Trophoblast cell (in vitro differentiated cells and primary cell): ENCODE measurements around the gene THSD4.

Source experiments
- DNase-seq, 2 donors: peaks; one replicate each; pipeline ENCODE4 v3.0.0-alpha.2; 2016
- H2AFZ ChIP-seq: 2 replicates; pipeline ENCODE4 v1.6.1; 2013; ENCODE audit warnings: low read length, moderate library complexity, mild to moderate bottlenecking; ENCODE audit not compliant: insufficient read depth, poor library complexity
- H2AK5ac ChIP-seq: 2 replicates; pipeline ENCODE4 v1.6.1; 2013; ENCODE audit warnings: mild to moderate bottlenecking, low read length
- H2BK120ac ChIP-seq: 2 replicates; pipeline ENCODE4 v1.6.1; 2013; ENCODE audit warnings: low read length, mild to moderate bottlenecking, moderate library complexity; ENCODE audit not compliant: insufficient read depth, poor library complexity
- H2BK12ac ChIP-seq: 2 replicates; pipeline ENCODE4 v1.6.1; 2013; ENCODE audit warnings: mild to moderate bottlenecking, low read length, moderate library complexity
- H2BK5ac ChIP-seq: 2 replicates; pipeline ENCODE4 v1.6.1; 2013; ENCODE audit warnings: low read length, low read depth, moderate library complexity, mild to moderate bottlenecking; ENCODE audit not compliant: poor library complexity
- H3K14ac ChIP-seq: 2 replicates; pipeline ENCODE4 v1.6.1; 2013; ENCODE audit warnings: mild to moderate bottlenecking, low read length
- H3K18ac ChIP-seq: 2 replicates; pipeline ENCODE4 v1.6.1; 2013; ENCODE audit warnings: mild to moderate bottlenecking, low read length
- H3K23ac ChIP-seq: 2 replicates; pipeline ENCODE4 v1.6.1; 2013; ENCODE audit warnings: low read length
- H3K27ac ChIP-seq: 2 replicates; pipeline ENCODE4 v1.5.1; 2013; ENCODE audit warnings: low read depth, mild to moderate bottlenecking, inconsistent platforms, low read length, moderate library complexity
- H3K27me3 ChIP-seq: 2 replicates; pipeline ENCODE4 v1.6.1; 2013; ENCODE audit warnings: inconsistent platforms, mild to moderate bottlenecking, low read length, moderate library complexity; ENCODE audit not compliant: insufficient read depth
- H3K36me3 ChIP-seq, 2 experiments: 1 replicate in 1 of 2; 2 replicates in 1 of 2; pipeline ENCODE4 v1.6.1; 2013; ENCODE audit warnings: low read length in 2 of 2, mild to moderate bottlenecking in 2 of 2, moderate library complexity in 1 of 2; ENCODE audit not compliant: insufficient read depth in 2 of 2, control insufficient read depth in 1 of 2
- H3K4ac ChIP-seq: 2 replicates; pipeline ENCODE4 v1.6.1; 2013; ENCODE audit warnings: low read depth, mild to moderate bottlenecking, low read length, moderate library complexity
- H3K4me1 ChIP-seq, 2 experiments: 1 replicate in 1 of 2; 2 replicates in 1 of 2; pipeline ENCODE4 v1.6.1; 2013; ENCODE audit warnings: low read length in 2 of 2, mild to moderate bottlenecking in 2 of 2, moderate library complexity in 1 of 2; ENCODE audit not compliant: insufficient read depth in 2 of 2, control insufficient read depth in 1 of 2
- H3K4me2 ChIP-seq: 2 replicates; pipeline ENCODE4 v1.6.1; 2013; ENCODE audit warnings: inconsistent platforms, mild to moderate bottlenecking, low read length, moderate library complexity
- H3K4me3 ChIP-seq: 2 replicates; pipeline ENCODE4 v1.5.1; 2013; ENCODE audit warnings: mild to moderate bottlenecking, low read depth, low read length, inconsistent platforms
- H3K79me1 ChIP-seq: one replicate; pipeline ENCODE4 v1.6.1; 2013; ENCODE audit warnings: low read length
- H3K79me2 ChIP-seq: 2 replicates; pipeline ENCODE4 v1.6.1; 2013; ENCODE audit warnings: low read length, mild to moderate bottlenecking; ENCODE audit not compliant: control insufficient read depth, insufficient read depth, poor library complexity
- H3K9ac ChIP-seq: 2 replicates; pipeline ENCODE4 v1.6.1; 2013; ENCODE audit warnings: mild to moderate bottlenecking, low read length
- H3K9me3 ChIP-seq: 2 replicates; pipeline ENCODE4 v1.6.1; 2013; ENCODE audit warnings: low read depth, mild to moderate bottlenecking, control low read depth, inconsistent platforms, low read length; ENCODE audit not compliant: insufficient read depth
- H4K12ac ChIP-seq: 2 replicates; pipeline ENCODE4 v1.6.1; 2013; ENCODE audit warnings: low read depth, mild to moderate bottlenecking, low read length, moderate library complexity
- H4K8ac ChIP-seq: 2 replicates; pipeline ENCODE4 v1.6.1; 2013; ENCODE audit warnings: low read depth, mild to moderate bottlenecking, low read length, moderate library complexity
- H4K91ac ChIP-seq: one replicate; pipeline ENCODE4 v1.6.1; 2013; ENCODE audit warnings: low read depth, mild to moderate bottlenecking, low read length, moderate library complexity
- WGBS: extraction: QIAGEN DNeasy Blood & Tissue Kit; methylation state at CpG from one replicate; pipeline ENCODE4 v1.1.7; 2013; ENCODE audit warnings: missing lambda C conversion rate; ENCODE audit not compliant: insufficient read length, insufficient coverage; ENCODE audit errors: extremely low coverage; 5-methylcytosine and 5-hydroxymethylcytosine counted together

THSD4 gene

GRCh38 chr15:71451130-71451529, 335.9 kb downstream of the THSD4 start:
- no peaks in the 10 kb centered on the region for H3K9me3 ChIP-seq
- H2BK5ac ChIP-seq: no peak overlapping the region
- no peak overlapping the region for H3K18ac ChIP-seq
- no peak overlapping the region for H2AK5ac ChIP-seq
- no peak overlapping the region for H2BK12ac ChIP-seq
- no CpG with 5 or more reads among the region's 4 CpGs for WGBS
- no peaks in the 10 kb centered on the region for H3K36me3 ChIP-seq
- no peak overlapping the region for H3K9ac ChIP-seq
- no peak overlapping the region for H3K4me2 ChIP-seq
- no peak overlapping the region for H2BK120ac ChIP-seq
- no peak overlapping the region for H4K8ac ChIP-seq
- no peak overlapping the region for H3K27ac ChIP-seq
- no peaks in the 10 kb centered on the region for H3K79me1 ChIP-seq
- no peaks in the 10 kb centered on the region for H3K79me2 ChIP-seq
- H4K91ac ChIP-seq: no peak overlapping the region
- H3K23ac ChIP-seq: no peak overlapping the region
- no peak overlapping the region for H2AFZ ChIP-seq
- no peak overlapping the region for H4K12ac ChIP-seq
- H3K4me1 ChIP-seq: peaks cover 4 to 6% of the 10 kb centered on the region in 2 experiments
- no peak for DNase-seq
- H3K27me3 ChIP-seq: no peaks in the 10 kb centered on the region
- H3K4me3 ChIP-seq: no peak overlapping the region
- no peak overlapping the region for H3K4ac ChIP-seq
- no peak overlapping the region for H3K14ac ChIP-seq

DNA sequence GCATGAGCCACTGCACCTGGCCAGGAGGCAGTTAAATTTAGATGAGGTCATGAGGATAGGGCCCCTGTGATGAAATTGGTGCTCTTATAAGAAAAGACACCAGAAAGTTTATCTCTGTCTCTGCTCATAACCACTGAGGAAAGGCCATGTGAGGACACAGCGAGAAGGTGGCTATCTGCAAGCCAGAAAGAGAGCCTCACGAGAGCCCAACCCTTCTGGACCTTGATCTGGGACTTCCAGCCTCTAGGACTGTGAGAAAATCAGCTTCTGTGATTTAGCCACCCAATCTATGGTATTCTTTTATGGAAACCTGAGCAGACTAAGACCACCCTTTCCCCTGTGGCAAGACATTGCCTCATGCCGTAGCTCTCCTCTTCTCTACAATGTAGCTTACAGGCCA, 337.6 kb downstream of the THSD4 start:
- no peak overlapping the region for H3K18ac ChIP-seq
- H3K27ac ChIP-seq: no peak overlapping the region
- no peaks in the 10 kb centered on the region for H3K9me3 ChIP-seq
- DNase-seq: no peak
- H3K4ac ChIP-seq: no peak overlapping the region
- H3K79me2 ChIP-seq: no peaks in the 10 kb centered on the region
- no peak overlapping the region for H3K23ac ChIP-seq
- no peak overlapping the region for H3K4me2 ChIP-seq
- H2AK5ac ChIP-seq: no peak overlapping the region
- no peak overlapping the region for H4K91ac ChIP-seq
- H2BK5ac ChIP-seq: no peak overlapping the region
- no peak overlapping the region for H2BK12ac ChIP-seq
- no peak overlapping the region for H4K8ac ChIP-seq
- no peak overlapping the region for H3K14ac ChIP-seq
- H3K27me3 ChIP-seq: no peaks in the 10 kb centered on the region
- H3K36me3 ChIP-seq: no peaks in the 10 kb centered on the region
- no peak overlapping the region for H3K9ac ChIP-seq
- H2AFZ ChIP-seq: no peak overlapping the region
- H4K12ac ChIP-seq: no peak overlapping the region
- WGBS: no CpG with 5 or more reads among the region's 3 CpGs
- no peak overlapping the region for H2BK120ac ChIP-seq
- H3K4me1 ChIP-seq: peaks cover 0 to 2% of the 10 kb centered on the region in 2 experiments
- no peaks in the 10 kb centered on the region for H3K79me1 ChIP-seq
- H3K4me3 ChIP-seq: no peak overlapping the region

- no CpG with 5 or more reads among the region's 6 CpGs for WGBS
Measured at GRCh38 chr15:71454462-71454996, 339.3 kb downstream of the THSD4 start.

GRCh38 chr15:71455107-71455506, 339.8 kb downstream of the THSD4 start:
- H3K79me1 ChIP-seq: no peaks in the 10 kb centered on the region
- no peak overlapping the region for H3K4me3 ChIP-seq
- H3K9me3 ChIP-seq: no peaks in the 10 kb centered on the region
- no peak overlapping the region for H3K23ac ChIP-seq
- no peak overlapping the region for H2BK5ac ChIP-seq
- no peak overlapping the region for H2AFZ ChIP-seq
- H2BK12ac ChIP-seq: no peak overlapping the region
- H3K18ac ChIP-seq: no peak overlapping the region
- H3K9ac ChIP-seq: no peak overlapping the region
- H4K91ac ChIP-seq: no peak overlapping the region
- no peak for DNase-seq
- no peak overlapping the region for H3K27ac ChIP-seq
- H3K4ac ChIP-seq: no peak overlapping the region
- peaks cover 0 to 2% of the 10 kb centered on the region in 2 experiments for H3K4me1 ChIP-seq
- H2AK5ac ChIP-seq: no peak overlapping the region
- no peak overlapping the region for H2BK120ac ChIP-seq
- H3K14ac ChIP-seq: no peak overlapping the region
- no CpG with 5 or more reads among the region's 3 CpGs for WGBS
- no peak overlapping the region for H3K4me2 ChIP-seq
- H4K8ac ChIP-seq: no peak overlapping the region
- H4K12ac ChIP-seq: no peak overlapping the region
- H3K36me3 ChIP-seq: no peaks in the 10 kb centered on the region
- no peaks in the 10 kb centered on the region for H3K27me3 ChIP-seq
- H3K79me2 ChIP-seq: no peaks in the 10 kb centered on the region

More at GRCh38 chr15:71454462-71454996, 339.3 kb downstream of the THSD4 start:
- Histone ChIP-seq H3K9ac (no peak overlapping the region), H3K4me3 (no peak overlapping the region), H2AFZ (no peak overlapping the region), H3K36me3 (no peaks in the 10 kb centered on the region), H3K4ac (no peak overlapping the region), H3K27me3 (no peaks in the 10 kb centered on the region), H3K23ac (no peak overlapping the region), H3K27ac (no peak overlapping the region), H3K79me1 (no peaks in the 10 kb centered on the region), H2BK120ac (no peak overlapping the region), H3K4me1 (peaks cover 0 to 2% of the 10 kb centered on the region in 2 experiments), H3K4me2 (no peak overlapping the region), H2BK12ac (no peak overlapping the region), H3K14ac (no peak overlapping the region), H3K79me2 (no peaks in the 10 kb centered on the region), H4K91ac (no peak overlapping the region), H3K18ac (no peak overlapping the region), H4K12ac (no peak overlapping the region), H2AK5ac (no peak overlapping the region), H2BK5ac (no peak overlapping the region), H4K8ac (no peak overlapping the region), H3K9me3 (no peaks in the 10 kb centered on the region)
- DNase-seq: no peak
